ENCODE measurements around the gene DNAJA1. TPM values are rescaled to one million over a fixed set of nuclear protein-coding genes. Genes with fewer than 3 reads are reported as not detected.
A peak's percentile ranks its signal among the peaks of the same experiment; 100 is the strongest.

The DNAJA1 gene
- total and polyA plus RNA-seq, 12 donors, result 56.6 to 355 (median 131) TPM

DNA sequence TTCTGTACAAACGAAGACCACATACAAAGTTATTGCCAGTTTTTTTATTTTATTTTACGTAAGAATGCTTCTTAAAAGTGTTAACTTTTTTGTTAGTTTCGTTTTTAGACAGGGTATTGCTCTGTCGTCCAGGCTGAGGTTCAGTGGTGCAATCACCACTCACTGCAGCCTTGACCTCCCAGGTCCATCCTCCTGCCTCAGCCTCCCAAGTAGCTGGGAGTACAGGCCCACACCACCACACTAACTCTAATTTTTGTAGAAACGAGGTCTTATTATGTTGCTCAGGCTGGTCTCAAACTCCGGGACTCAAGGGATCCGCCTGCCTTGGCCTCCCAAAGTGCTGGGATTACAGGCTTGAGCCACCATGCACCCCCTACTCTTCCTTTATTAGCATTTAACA, 2.3 kb upstream of the DNAJA1 start:
- H3K4me3 ChIP-seq, result no peak overlapping the region
- H3K4me1 ChIP-seq (replicated peaks in 1 of 2), result peaks cover 18 to 37% of the 10 kb centered on the region in 2 donors
- TF ChIP-seq POLR2A (IDR thresholded peaks at IDR 0.05), result no peak
- TF ChIP-seq, protein P1, sequence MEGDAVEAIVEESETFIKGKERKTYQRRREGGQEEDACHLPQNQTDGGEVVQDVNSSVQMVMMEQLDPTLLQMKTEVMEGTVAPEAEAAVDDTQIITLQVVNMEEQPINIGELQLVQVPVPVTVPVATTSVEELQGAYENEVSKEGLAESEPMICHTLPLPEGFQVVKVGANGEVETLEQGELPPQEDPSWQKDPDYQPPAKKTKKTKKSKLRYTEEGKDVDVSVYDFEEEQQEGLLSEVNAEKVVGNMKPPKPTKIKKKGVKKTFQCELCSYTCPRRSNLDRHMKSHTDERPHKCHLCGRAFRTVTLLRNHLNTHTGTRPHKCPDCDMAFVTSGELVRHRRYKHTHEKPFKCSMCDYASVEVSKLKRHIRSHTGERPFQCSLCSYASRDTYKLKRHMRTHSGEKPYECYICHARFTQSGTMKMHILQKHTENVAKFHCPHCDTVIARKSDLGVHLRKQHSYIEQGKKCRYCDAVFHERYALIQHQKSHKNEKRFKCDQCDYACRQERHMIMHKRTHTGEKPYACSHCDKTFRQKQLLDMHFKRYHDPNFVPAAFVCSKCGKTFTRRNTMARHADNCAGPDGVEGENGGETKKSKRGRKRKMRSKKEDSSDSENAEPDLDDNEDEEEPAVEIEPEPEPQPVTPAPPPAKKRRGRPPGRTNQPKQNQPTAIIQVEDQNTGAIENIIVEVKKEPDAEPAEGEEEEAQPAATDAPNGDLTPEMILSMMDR (IDR thresholded peaks at IDR 0.05), result no peak
- H3K36me3 ChIP-seq (replicated peaks in 1 of 2), result peaks cover 0 to 9% of the 10 kb centered on the region in 2 donors
- 68 to 76% (median 73%) methylated on average over 7 of the region's 7 CpGs for WGBS, 4 donors
- no peaks in the 10 kb centered on the region for H3K9me3 ChIP-seq (replicated peaks in 1 of 3)
- DNase-seq, result peak in 1 of 7 donors; percentile 25
- peak overlapping the region in 1 of 5 donors; percentile 17 for H3K27ac ChIP-seq
- H3K27me3 ChIP-seq, result no peaks in the 10 kb centered on the region
- intact Hi-C loops (cut with DNase I), result no loop called here

DNA sequence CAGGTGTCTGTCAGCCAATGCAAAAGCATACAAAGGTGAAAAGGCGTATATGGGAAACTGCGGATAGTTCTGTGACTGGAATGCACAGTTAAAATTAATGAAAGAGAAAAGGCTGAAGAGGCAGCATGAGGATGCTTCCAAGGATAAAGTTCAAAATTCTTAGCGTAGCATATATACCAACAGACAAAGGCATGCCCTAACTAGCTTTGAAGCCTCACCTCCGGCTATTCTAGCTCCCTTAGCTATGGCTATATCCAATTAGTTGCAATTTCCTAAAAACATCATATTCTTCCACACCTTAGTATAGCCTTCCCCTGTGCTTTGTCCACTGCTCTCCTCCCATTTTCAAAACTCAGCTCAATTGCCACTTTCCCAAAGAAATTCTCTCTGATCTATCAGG, 1.4 kb upstream of the DNAJA1 start:
- Histone ChIP-seq H3K36me3 (replicated peaks in 1 of 2) (peaks cover 0 to 18% of the 10 kb centered on the region in 2 donors), H3K4me1 (replicated peaks in 1 of 2) (peaks cover 25 to 46% of the 10 kb centered on the region in 2 donors), H3K27me3 (no peaks in the 10 kb centered on the region), H3K27ac (peak overlapping the region in 2 of 5 donors; percentile 95 to 100), H3K4me3 (peak overlapping the region in 1 of 4 donors; percentile 86), H3K9me3 (replicated peaks in 1 of 3) (no peaks in the 10 kb centered on the region)
- no peak for DNase-seq
- intact Hi-C loops (cut with DNase I), result no loop called here
- no peak for TF ChIP-seq POLR2A (IDR thresholded peaks at IDR 0.05)
- TF ChIP-seq, protein P1 (IDR thresholded peaks at IDR 0.05), result no peak
- 91 to 95% (median 93%) methylated on average over 4 of the region's 4 CpGs for WGBS, 4 donors

DNA sequence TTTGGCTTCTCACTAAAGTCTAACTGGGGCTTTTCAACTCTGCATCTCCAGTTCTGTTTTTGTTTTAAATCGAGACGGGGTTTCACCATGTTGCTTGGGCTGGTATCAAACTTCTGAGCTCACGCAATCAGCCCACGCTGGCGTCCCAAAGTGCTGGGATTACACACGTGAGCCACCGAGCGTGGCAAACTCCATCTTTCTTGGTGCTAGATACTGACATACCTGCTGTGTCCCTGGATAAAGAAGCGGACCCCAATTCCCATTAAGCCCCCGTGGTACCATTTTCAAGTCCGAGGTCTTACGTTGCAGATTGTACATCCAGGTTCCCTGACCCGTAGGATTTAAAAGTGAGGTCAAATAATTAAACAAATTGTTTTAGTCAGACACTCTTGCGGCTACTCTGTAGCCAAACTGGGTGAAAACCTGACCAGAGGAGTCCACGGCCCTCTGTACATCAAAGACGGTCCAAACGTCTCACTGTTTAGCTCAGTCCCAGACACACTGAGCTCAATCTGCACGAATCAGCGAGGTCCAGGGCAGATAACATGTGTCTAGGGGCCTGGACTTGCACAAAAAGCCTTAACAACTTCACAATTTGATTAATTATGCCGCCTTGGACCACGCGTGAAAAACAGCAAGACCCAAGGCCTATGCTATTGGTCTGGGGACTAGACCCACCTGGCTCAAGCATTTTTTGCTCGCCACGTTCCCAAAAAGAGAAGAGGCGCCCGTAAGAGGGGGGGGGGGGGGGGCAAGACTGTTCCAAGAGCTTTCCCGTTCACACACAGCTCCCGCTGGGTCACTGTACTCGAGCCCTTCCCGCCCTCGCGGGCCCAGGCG, 727 bp upstream of the DNAJA1 start:
- no peaks in the 10 kb centered on the region for H3K9me3 ChIP-seq (replicated peaks in 1 of 3)
- WGBS, 4 donors, result 14 to 31% (median 18%) methylated on average over 28 to 33 of the region's 33 CpGs
- intact Hi-C loops (cut with DNase I), result no loop called here
- DNase-seq, result peak in 5 of 7 donors; percentile 35 to 71 (median 42)
- no peaks in the 10 kb centered on the region for H3K27me3 ChIP-seq
- H3K4me1 ChIP-seq (replicated peaks in 1 of 2), result peaks cover 29 to 53% of the 10 kb centered on the region in 2 donors
- TF ChIP-seq, protein P1 (IDR thresholded peaks at IDR 0.05), result no peak
- no peak for TF ChIP-seq POLR2A (IDR thresholded peaks at IDR 0.05)
- peak overlapping the region; percentile 56 to 100 (median 96) for H3K27ac ChIP-seq
- H3K4me3 ChIP-seq, result peak overlapping the region in 3 of 4 donors; percentile 10 to 90 (median 86)
- peaks cover 0 to 21% of the 10 kb centered on the region in 2 donors for H3K36me3 ChIP-seq (replicated peaks in 1 of 2)

DNA sequence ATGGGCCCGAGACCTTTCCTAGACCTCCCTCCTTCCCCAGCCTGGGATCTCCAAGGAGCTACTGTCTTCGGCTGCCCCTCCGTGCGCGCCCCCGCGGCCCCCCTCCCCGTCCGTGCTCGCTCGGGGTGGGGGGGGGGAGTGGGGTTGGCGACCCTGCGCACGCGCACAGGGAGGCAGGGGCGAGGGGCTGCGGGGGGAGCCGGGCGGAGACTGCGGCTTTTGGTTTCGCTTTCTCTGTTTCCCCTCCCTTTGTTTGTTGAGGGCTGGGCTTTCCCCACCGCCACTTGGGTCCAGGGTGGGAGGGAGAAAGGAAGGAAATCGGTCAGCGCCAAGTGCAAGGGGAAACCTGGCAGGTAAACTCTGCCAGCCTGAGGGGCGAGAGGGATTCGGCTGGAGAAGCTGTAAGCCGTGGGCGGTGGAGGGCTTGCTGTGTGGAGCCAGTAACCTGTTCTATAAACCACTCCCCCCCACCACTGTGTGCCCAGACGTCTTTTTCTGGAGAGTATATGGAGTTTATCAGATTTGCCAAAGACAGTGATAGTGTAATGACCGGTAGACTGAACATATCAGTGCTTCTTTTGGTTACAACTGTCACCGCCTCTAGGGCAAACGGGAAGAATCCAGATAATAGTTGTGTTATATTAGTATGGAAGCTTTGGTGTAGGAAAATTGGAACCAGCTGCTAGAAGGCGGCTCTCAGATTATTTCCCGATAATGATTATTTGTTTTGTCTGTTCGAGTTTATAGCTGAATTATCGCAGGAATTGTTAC, 684 bp downstream of the DNAJA1 start:
- intact Hi-C loops (cut with DNase I), result no loop called here
- H3K9me3 ChIP-seq (replicated peaks in 1 of 3), result no peaks in the 10 kb centered on the region
- H3K27me3 ChIP-seq, result no peaks in the 10 kb centered on the region
- peak in 1 of 2 donors; percentile 46 for TF ChIP-seq POLR2A (IDR thresholded peaks at IDR 0.05)
- TF ChIP-seq, protein P1 (IDR thresholded peaks at IDR 0.05), result no peak
- 1 to 2% (median 1%) methylated on average over 17 to 36 of the region's 36 CpGs for WGBS, 4 donors
- peak overlapping the region; percentile 95 to 100 (median 96) for H3K27ac ChIP-seq
- peak overlapping the region; percentile 58 to 98 (median 88) for H3K4me3 ChIP-seq
- peak; percentile 44 to 80 (median 64) for DNase-seq
- H3K4me1 ChIP-seq (replicated peaks in 1 of 2), result peaks cover 33 to 65% of the 10 kb centered on the region in 2 donors
- peaks cover 0 to 35% of the 10 kb centered on the region in 2 donors for H3K36me3 ChIP-seq (replicated peaks in 1 of 2)
